HG03565 (cell line): Measurements from ENCODE around the gene MPP1.

Experiments
- ATAC-seq: cut with Tn5 transposase; IDR thresholded peaks from one replicate; pipeline ENCODE4 v1.9.1; 2021; ENCODE audit warnings: mild to moderate bottlenecking, moderate library complexity; ENCODE audit not compliant: unreplicated experiment

MPP1 gene

DNA sequence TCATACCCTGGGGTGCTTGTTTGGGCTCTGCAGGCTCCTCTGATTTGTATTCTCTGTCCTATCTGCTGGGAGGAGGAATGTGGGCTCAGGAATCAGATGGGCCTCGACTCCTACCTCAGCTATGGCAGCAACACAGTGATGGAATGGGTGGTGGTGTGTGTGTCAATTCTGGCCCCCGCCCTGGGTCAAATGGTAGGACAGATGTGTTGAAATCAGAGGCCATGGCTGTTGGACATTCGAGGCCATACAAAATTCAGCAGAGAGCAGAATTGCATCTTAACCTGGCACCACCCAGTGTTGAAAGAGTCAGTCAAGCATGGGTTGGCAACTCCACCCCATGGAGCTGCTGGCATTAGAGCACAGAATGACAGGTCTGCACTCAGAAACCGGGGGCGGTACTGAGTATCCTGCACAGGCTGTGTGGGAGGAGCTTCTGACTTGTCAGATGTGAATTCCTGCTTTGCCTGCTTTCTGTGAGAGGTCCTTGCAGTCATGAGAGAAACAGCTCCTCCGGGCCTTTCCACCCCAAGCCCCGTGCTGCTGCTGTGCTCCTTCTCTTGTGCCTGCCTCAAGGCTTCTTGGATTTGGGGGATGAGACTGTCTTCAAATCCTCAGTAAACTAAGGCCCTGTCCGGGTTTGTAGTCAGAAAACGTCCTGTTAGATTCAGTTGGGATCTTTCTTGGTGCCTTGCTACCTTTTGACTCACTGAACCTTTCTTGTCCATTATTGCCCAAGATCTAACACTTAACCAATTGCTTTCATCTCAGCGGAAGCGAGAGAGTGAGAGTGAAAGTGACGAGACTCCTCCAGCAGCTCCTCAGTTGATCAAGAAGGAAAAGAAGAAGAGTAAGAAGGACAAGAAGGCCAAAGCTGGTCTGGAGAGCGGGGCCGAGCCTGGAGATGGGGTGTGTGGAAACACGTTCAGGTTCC lies 29.6 kb downstream of the MPP1 start:
- no peak for ATAC-seq

DNA sequence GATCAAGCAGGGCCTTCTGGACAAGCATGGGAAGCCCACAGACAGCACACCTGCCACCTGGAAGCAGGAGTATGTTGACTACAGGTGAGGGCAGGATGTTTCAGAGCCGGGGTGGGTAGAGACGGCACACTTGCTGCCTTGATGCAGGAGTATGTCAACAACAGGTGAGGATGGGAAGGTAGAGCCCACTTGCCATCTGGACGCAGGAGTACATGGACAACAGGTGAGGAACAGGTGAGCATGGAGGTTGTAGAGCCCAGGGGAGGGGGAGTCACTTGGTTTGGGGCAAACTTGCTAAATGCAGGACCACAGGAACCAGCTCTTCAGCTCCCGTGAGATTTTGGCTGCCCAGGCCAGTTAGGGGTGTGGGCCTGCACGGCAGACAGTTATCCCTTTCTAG lies 30.7 kb downstream of the MPP1 start:
- no peak for ATAC-seq

DNA sequence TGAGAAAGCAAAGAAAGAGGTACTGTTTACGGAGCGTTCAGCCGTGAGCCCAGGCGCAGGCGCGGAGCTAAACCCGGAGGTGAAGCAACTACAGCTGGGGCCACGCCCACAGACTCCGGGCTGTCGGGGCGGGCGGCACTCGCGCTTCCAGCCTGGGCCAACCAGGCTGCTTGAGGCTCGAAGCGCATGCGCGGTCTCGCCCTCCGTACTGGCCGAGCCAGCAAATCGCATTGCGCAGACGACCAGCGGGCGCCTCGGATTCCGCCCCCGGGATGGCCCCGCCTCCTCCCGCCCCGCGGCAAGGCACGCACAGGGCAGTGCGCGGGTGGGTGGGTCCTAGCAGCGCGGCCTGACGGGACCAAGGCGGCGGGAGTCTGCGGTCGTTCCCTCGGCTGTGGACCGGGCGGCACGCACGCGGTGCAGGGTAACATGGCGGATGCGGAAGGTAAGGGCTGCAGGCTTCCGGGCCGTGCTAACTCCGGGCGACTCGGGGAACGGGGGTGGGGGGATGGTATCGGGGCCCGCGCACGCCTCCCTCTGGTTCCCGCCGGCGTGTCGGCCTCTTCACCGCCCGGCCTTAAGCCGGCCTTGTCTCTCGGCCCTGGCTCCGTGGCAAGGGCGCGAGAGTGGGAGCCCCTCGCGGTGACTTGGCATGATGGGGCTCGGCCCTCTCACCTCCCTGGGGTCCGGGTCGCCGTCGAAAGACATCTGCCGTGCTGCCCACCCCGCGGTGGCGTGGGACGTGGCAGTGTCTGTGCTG lies 42.6 kb downstream of the MPP1 start, which contains the start of gene DKC1:
TSS of gene DKC1 (plus strand) at position 328 of the 760 bp plus-strand sequence. CDS start at position 430, 102 bp downstream.
- ATAC-seq: peak; percentile 89

- no peak for ATAC-seq
These were observed 43.2 kb downstream of the MPP1 start for GRCh38 chrX:154761977-154762536.

GRCh38 chrX:154758696-154759095 lies 46.6 kb downstream of the MPP1 start:
- no peak for ATAC-seq

GRCh38 chrX:154751669-154752271 lies 53.5 kb downstream of the MPP1 start:
- ATAC-seq: no peak

- no peak for ATAC-seq
These were observed 54.0 kb downstream of the MPP1 start for GRCh38 chrX:154751203-154751668.

- ATAC-seq: no peak
These were observed 54.7 kb downstream of the MPP1 start, which contains the start of gene GAB3 for GRCh38 chrX:154750301-154751202. GAB3 (minus strand) TSS chrX:154751077; CDS start chrX:154751025, 52 bp downstream.

- ATAC-seq: no peak
These were observed 55.4 kb downstream of the MPP1 start for GRCh38 chrX:154749856-154750255.

DNA sequence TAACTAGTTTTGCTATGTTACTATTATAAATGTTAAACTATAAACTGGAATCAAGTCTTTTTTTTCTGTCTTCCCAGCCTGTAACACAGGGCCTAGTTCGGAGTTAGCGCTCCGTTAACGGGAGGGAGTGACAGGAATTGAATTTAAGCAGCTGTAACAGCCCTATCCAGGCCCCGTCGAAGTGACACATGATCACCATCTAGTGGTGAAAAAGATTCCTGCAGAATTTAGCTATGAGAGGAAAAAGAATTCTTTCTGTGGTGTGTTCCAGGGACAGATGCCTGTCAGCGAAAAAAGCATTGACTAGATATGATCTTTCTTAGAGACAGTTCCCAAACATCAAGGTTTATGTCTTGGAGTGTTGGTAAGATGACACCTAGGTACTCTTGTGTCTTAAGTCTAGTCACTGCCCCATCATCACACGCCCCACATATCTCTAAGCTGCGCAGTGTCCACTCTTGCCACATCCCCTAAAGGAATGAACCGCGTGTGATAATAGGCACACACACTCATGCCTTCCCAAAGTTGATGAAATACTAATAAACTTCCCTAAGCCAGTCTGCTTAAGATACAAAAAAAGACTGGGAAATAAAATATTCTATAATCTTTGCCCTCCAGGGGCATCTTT lies 56.5 kb downstream of the MPP1 start:
- ATAC-seq: no peak

DNA sequence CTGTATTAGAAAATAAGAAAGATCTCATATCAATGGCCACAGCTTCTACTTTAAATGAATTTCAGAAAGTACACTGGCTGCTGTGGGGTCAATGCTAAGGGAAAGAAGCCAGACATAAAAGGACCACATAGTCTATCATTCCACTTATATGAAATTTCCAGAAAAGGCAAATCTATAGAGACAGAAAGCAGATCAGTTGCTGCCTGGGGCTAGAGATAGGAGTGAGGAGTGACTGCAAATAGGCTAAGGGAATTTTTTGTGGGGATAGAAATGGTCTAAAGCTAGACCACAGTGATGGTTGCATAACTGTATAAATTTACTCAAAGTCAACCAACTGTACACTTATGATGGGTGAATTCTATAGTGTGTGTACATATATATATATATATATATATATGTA lies 62.7 kb downstream of the MPP1 start:
- no peak for ATAC-seq

GRCh38 chrX:154739952-154740465 lies 65.3 kb downstream of the MPP1 start:
- no peak for ATAC-seq

GRCh38 chrX:154738011-154738738 lies 67.1 kb downstream of the MPP1 start:
- no peak for ATAC-seq

DNA sequence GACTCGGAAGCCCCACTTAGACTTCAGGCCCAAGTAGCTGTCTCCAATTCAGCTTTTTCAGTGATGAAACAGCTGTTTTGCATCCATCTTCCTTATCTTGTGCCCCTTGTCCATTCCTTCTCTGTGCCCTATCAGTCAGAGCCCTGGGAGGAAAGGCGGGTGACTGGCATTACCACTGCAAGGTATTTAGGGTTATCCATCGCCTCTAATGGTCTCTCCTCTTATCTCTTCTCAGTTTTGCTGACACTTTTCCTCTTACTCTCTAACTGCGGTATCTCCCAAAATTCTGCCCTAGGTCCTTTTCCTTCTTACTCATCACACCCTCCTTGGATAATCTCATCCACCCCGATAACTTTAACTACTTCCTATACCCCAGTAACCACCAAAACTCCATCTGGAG lies 68.1 kb downstream of the MPP1 start:
- no peak for ATAC-seq

GRCh38 chrX:154735695-154736393 lies 69.4 kb downstream of the MPP1 start:
- no peak for ATAC-seq

DNA sequence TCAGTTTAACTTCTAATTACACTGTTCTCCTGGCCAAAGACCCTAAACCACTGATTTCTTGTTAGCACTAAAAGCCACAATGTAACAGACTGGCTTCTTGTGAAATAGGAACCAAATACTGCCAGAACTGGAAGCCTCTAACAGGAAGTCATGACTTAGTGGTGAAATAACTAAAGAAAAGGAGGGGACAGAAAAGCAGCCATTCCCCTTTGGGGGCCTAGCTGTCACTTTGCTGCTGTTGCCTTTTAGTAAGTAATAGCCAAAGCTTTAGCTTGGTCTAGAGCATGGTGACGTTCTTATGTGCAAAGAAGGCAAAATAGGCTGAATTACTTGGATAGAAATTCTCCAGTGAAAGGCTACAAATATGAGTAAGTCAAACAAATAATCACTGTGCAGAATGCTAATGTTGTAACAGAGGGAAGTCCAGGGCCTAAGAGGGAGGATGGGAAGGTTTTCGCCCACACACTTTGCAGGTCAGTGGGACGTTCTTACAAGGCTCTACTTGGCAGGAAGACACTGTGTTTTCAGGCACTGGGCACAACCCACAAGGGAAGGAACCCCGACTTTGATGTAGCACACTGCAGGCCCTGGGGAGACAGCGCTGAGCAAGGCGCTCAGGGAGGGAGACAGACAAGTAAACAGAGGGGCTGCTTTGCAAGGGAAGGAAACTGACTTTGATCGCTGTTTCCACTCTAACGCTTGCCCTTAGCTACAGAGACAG lies 71.1 kb downstream of the MPP1 start:
- ATAC-seq: no peak

- no peak for ATAC-seq
These were observed 72.2 kb downstream of the MPP1 start for GRCh38 chrX:154733066-154733425.
